B cell (primary cell): ENCODE measurements around the gene PIK3R1. TPM values are rescaled to one million over a fixed set of nuclear protein-coding genes. Genes with fewer than 3 reads are reported as not detected.

Experiments
- ATAC-seq: fragments of 200-7000 bp; cut with Tn5 transposase; one replicate; pipeline ENCODE4 v1.10.0; 2021; ENCODE audit warnings: low read depth, mild to moderate bottlenecking, moderate number of reproducible peaks, moderate library complexity
- CTCF ChIA-PET: fragments of 350-600 bp; sonication (Branson Sonifier 250); formaldehyde crosslinking; loops from one replicate; lab custom pipeline; 2021; ENCODE audit warnings: antibody characterized with exemption, inconsistent platforms; lab: Charles Lee
- POLR2A ChIA-PET: fragments of 350-600 bp; sonication (Branson Sonifier 250); formaldehyde crosslinking; loops from one replicate; lab custom pipeline; 2021; ENCODE audit warnings: antibody characterized with exemption; lab: Charles Lee
- DNase-seq: peaks from one replicate; pipeline ENCODE4 v3.0.0; 2013
- H2AFZ ChIP-seq: 2 replicates; pipeline ENCODE4 v1.6.1; 2012; ENCODE audit warnings: mild to moderate bottlenecking, low read depth, low read length; ENCODE audit not compliant: insufficient read depth, poor library complexity, severe bottlenecking
- H3K27ac ChIP-seq, 2 donors: 1 replicate in 1 of 2; 2 replicates in 1 of 2; pipeline ENCODE4 v1.5.1; 2012 to 2013; ENCODE audit warnings: low read length in 2 of 2, mild to moderate bottlenecking in 2 of 2, moderate library complexity in 1 of 2
- H3K27me3 ChIP-seq, 4 experiments: fragments of 200-600 bp in 1 of 4; sonication (generic) in 1 of 4; replicated peaks in 1 of 4; 1 replicate in 2 of 4; 2 replicates in 2 of 4; pipeline versions ENCODE4 v1.6.1 to v1.7.0; 2013 to 2016; ENCODE audit warnings: low read length in 3 of 4, mild to moderate bottlenecking in 2 of 4, mixed read lengths in 1 of 4, moderate library complexity in 1 of 4; ENCODE audit not compliant: insufficient read depth in 4 of 4, control insufficient read depth in 3 of 4; ENCODE audit errors: control extremely low read depth in 1 of 4
- H3K36me3 ChIP-seq, 2 experiments: replicated peaks in 1 of 2; 1 replicate in 1 of 2; 2 replicates in 1 of 2; pipeline versions ENCODE4 v1.6.1 to v1.7.1; 2013; ENCODE audit warnings: low read length in 1 of 2; ENCODE audit not compliant: insufficient read depth in 2 of 2, control insufficient read depth in 1 of 2; ENCODE audit errors: control extremely low read depth in 1 of 2, extremely low read depth in 1 of 2
- H3K4me1 ChIP-seq, 2 donors: fragments of 200-600 bp in 1 of 2; sonication (generic) in 1 of 2; 1 replicate in 1 of 2; 2 replicates in 1 of 2; pipeline versions ENCODE4 v1.5.1 to v1.6.1; 2013 to 2017; ENCODE audit warnings: low read length in 2 of 2; ENCODE audit not compliant: control insufficient read depth in 2 of 2, insufficient read depth in 2 of 2
- H3K4me2 ChIP-seq: replicated peaks from 2 replicates; pipeline ENCODE3; 2012; ENCODE audit warnings: mild to moderate bottlenecking, low read depth, low read length; ENCODE audit not compliant: poor library complexity, severe bottlenecking
- H3K4me3 ChIP-seq, 5 experiments: fragments of 200-600 bp in 1 of 5; sonication (generic) in 1 of 5; 1 replicate in 3 of 5; 2 replicates in 2 of 5; pipeline versions ENCODE4 v1.5.1 to v1.7.0; 2011 to 2016; ENCODE audit warnings: low read length in 4 of 5, mild to moderate bottlenecking in 4 of 5, low read depth in 2 of 5, control low read depth in 1 of 5, moderate library complexity in 1 of 5; ENCODE audit not compliant: insufficient read depth in 1 of 5; ENCODE audit errors: control extremely low read depth in 1 of 5, extremely low read depth in 1 of 5
- H3K79me2 ChIP-seq: fragments of 200-600 bp; sonication (generic); one replicate; pipeline ENCODE4 v1.6.0; 2016; ENCODE audit warnings: low read length; ENCODE audit not compliant: control insufficient read depth, insufficient read depth
- H3K9ac ChIP-seq: fragments of 200-600 bp; sonication (generic); 2 replicates; pipeline ENCODE4 v1.6.1; 2017; ENCODE audit warnings: mild to moderate bottlenecking, low read length, moderate library complexity
- H3K9me3 ChIP-seq, 3 donors: one replicate each; pipeline versions ENCODE4 v1.6.1 to v1.7.1; 2013; ENCODE audit warnings: low read length in 2 of 3; ENCODE audit not compliant: control insufficient read depth in 2 of 3, insufficient read depth in 1 of 3; ENCODE audit errors: control extremely low read depth in 1 of 3
- H4K20me1 ChIP-seq: 2 replicates; pipeline ENCODE4 v1.6.0; 2012; ENCODE audit warnings: mild to moderate bottlenecking, low read length; ENCODE audit not compliant: insufficient read depth, control insufficient read depth, poor library complexity, severe bottlenecking
- H3K27ac Mint-ChIP-seq: one replicate; pipeline ENCODE4 v1.8.0; 2021; ENCODE audit warnings: mixed read lengths
- H3K27me3 Mint-ChIP-seq: one replicate; pipeline ENCODE4 v1.8.0; 2021; ENCODE audit warnings: mixed read lengths
- H3K4me1 Mint-ChIP-seq: one replicate; pipeline ENCODE4 v1.8.0; 2021; ENCODE audit warnings: mixed read lengths
- H3K4me3 Mint-ChIP-seq: one replicate; pipeline ENCODE4 v1.8.0; 2021; ENCODE audit warnings: mixed read lengths
- H3K9me3 Mint-ChIP-seq: one replicate; pipeline ENCODE4 v1.8.0; 2022; ENCODE audit warnings: mixed read lengths; ENCODE audit not compliant: insufficient read depth
- CTCF ChIP-seq: fragments of 200-600 bp; IDR thresholded peaks from one replicate; pipeline ENCODE4 v1.8.0; 2022; ENCODE audit warnings: antibody characterized with exemption, mild to moderate bottlenecking
- EZH2 ChIP-seq: IDR thresholded peaks from 2 replicates; pipeline ENCODE4 v1.6.1; 2012; ENCODE audit warnings: borderline replicate concordance, low read depth, mild to moderate bottlenecking, moderate library complexity, low read length; ENCODE audit not compliant: insufficient read depth, poor library complexity, severe bottlenecking
- WGBS: methylation state at CpG from one replicate; pipeline ENCODE4 v1.1.5; 2013; ENCODE audit warnings: missing lambda C conversion rate; ENCODE audit not compliant: insufficient coverage; 5-methylcytosine and 5-hydroxymethylcytosine counted together
- intact Hi-C: fragments of 100-400 bp; cut with micrococcal nuclease; formaldehyde crosslinking; loops from one replicate; pipeline ENCODE4 v1.10.0; 2022
- polyA plus RNA-seq: library from polyadenylated mRNA; depleted of rRNA; stranded (reverse); fragments of >200 nt; gene quantifications from 2 replicates; pipeline ENCODE4 v1.2.3, GENCODE V29; 2012
- total RNA-seq, 2 donors: library from RNA; stranded (reverse); fragments of 120-200 nt in 1 of 2; gene quantifications; 1 replicate in 1 of 2; 2 replicates in 1 of 2; pipeline versions ENCODE4 v1.2.3 to v1.2.4, GENCODE V29; 2013 to 2022

PIK3R1 gene
- total and polyA plus RNA-seq, 2 donors (not counting 1 experiment from before 2014, with no cell fraction given) = 5.6 to 63.8 TPM

GRCh38 chr5:68332080-68332451 lies 116.5 kb downstream of the PIK3R1 start:
- ChIA-PET CTCF (no interaction called here), POLR2A (no interaction called here)
- Mint-ChIP-seq H3K4me3 (no peak overlapping the region), H3K27ac (no peak overlapping the region), H3K9me3 (peaks cover 2% of the 10 kb centered on the region), H3K27me3 (peaks cover 11% of the 10 kb centered on the region), H3K4me1 (peaks cover 20% of the 10 kb centered on the region)
- Histone ChIP-seq H3K27me3 (peaks cover 0 to 4% (median 0%) of the 10 kb centered on the region in 4 experiments), H3K36me3 (no peaks in the 10 kb centered on the region), H3K4me2 (peak overlapping the region; percentile 22), H2AFZ (no peak overlapping the region), H3K27ac (no peak overlapping the region), H3K4me1 (peaks cover 19 to 21% of the 10 kb centered on the region in 2 donors), H3K9ac (no peak overlapping the region), H3K9me3 (no peaks in the 10 kb centered on the region), H4K20me1 (no peaks in the 10 kb centered on the region), H3K4me3 (no peak overlapping the region), H3K79me2 (no peaks in the 10 kb centered on the region)
- ATAC-seq (peak; percentile 10), DNase-seq (no peak)
- intact Hi-C loops = no loop called here
- WGBS = 82% methylated on average over 3 of the region's 3 CpGs
- TF ChIP-seq EZH2 (no peak), CTCF (no peak)

DNA sequence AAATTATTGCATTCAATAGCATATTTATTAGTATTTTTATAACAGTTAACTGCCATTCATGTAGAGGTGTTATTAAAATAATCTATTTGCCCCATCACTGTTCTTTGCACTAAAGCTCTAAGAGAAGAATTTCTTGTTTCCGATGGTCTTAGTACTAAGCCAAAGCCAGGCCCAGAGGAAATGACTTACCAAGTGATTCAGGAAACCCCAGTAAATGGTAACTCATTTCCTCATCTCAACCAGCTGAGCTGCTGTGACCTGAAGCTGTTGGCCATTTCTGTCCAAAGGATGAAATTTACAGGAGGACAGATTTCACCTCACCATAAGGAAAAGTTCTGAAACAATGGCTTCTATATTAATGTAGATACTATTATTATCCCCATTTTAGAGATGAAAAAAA lies 117.0 kb downstream of the PIK3R1 start:
- no peaks in the 10 kb centered on the region for H4K20me1 ChIP-seq
- peaks cover 8% of the 10 kb centered on the region for H3K27me3 Mint-ChIP-seq
- ChIA-PET CTCF (no interaction called here), POLR2A (interaction anchor here (0.5 kb wide), 1 partner anchor 291 kb away, joined by 8 read pairs; no protein-coding TSS in a partner anchor)
- H3K4me1 ChIP-seq = peaks cover 19 to 21% of the 10 kb centered on the region in 2 donors
- no CpG with 5 or more reads among the region's 1 CpG for WGBS
- H3K27ac Mint-ChIP-seq = no peak overlapping the region
- H3K4me1 Mint-ChIP-seq = peaks cover 20% of the 10 kb centered on the region
- intact Hi-C loops = no loop called here
- H2AFZ ChIP-seq = no peak overlapping the region
- no peak overlapping the region for H3K4me3 ChIP-seq
- H3K79me2 ChIP-seq = no peaks in the 10 kb centered on the region
- DNase-seq = no peak
- H3K9me3 Mint-ChIP-seq = peaks cover 2% of the 10 kb centered on the region
- TF ChIP-seq CTCF = no peak
- TF ChIP-seq EZH2 = no peak
- ATAC-seq = no peak
- H3K9me3 ChIP-seq = no peaks in the 10 kb centered on the region
- H3K27me3 ChIP-seq = peaks cover 0 to 3% (median 0%) of the 10 kb centered on the region in 4 experiments
- H3K4me3 Mint-ChIP-seq = no peak overlapping the region
- no peak overlapping the region for H3K27ac ChIP-seq
- H3K9ac ChIP-seq = no peak overlapping the region
- H3K4me2 ChIP-seq = peak overlapping the region; percentile 22
- H3K36me3 ChIP-seq = no peaks in the 10 kb centered on the region
